ENCODE results near the gene ACADS. TPM values are rescaled to one million over a fixed set of nuclear protein-coding genes. Genes with fewer than 3 reads are reported as not detected.

ACADS gene
- total RNA-seq, 1 donor from 2014 or later, result 8.1 TPM

GRCh38 chr12:120733574-120733973 lies 7.9 kb downstream of the ACADS start:
- Mint-ChIP-seq H3K27me3 (ENCODE audit: unreplicated experiment) (peaks cover 3% of the 10 kb centered on the region), H3K4me1 (ENCODE audit: low read depth, unreplicated experiment) (no peaks in the 10 kb centered on the region), H3K4me3 (ENCODE audit: unreplicated experiment) (no peak overlapping the region), H3K9me3 (ENCODE audit: unreplicated experiment) (peaks cover 5% of the 10 kb centered on the region), H3K27ac (ENCODE audit: unreplicated experiment) (no peak overlapping the region), H3K36me3 (ENCODE audit: unreplicated experiment) (peaks cover 8% of the 10 kb centered on the region)
- no peak for DNase-seq
- no peak for TF ChIP-seq CTCF (IDR thresholded peaks at IDR 0.05; ENCODE audit: partially characterized antibody, unreplicated experiment)

GRCh38 chr12:120734210-120734609 lies 8.6 kb downstream of the ACADS start:
- no peak for DNase-seq
- Mint-ChIP-seq H3K27me3 (ENCODE audit: unreplicated experiment) (peaks cover 3% of the 10 kb centered on the region), H3K4me1 (ENCODE audit: low read depth, unreplicated experiment) (no peaks in the 10 kb centered on the region), H3K9me3 (ENCODE audit: unreplicated experiment) (peaks cover 5% of the 10 kb centered on the region), H3K4me3 (ENCODE audit: unreplicated experiment) (no peak overlapping the region), H3K36me3 (ENCODE audit: unreplicated experiment) (peaks cover 8% of the 10 kb centered on the region), H3K27ac (ENCODE audit: unreplicated experiment) (no peak overlapping the region)
- no peak for TF ChIP-seq CTCF (IDR thresholded peaks at IDR 0.05; ENCODE audit: partially characterized antibody, unreplicated experiment)

GRCh38 chr12:120735181-120735580 lies 9.6 kb downstream of the ACADS start:
- Mint-ChIP-seq H3K36me3 (ENCODE audit: unreplicated experiment) (peaks cover 8% of the 10 kb centered on the region), H3K27ac (ENCODE audit: unreplicated experiment) (no peak overlapping the region), H3K4me3 (ENCODE audit: unreplicated experiment) (no peak overlapping the region), H3K4me1 (ENCODE audit: low read depth, unreplicated experiment) (no peaks in the 10 kb centered on the region), H3K27me3 (ENCODE audit: unreplicated experiment) (peaks cover 3% of the 10 kb centered on the region), H3K9me3 (ENCODE audit: unreplicated experiment) (peaks cover 2% of the 10 kb centered on the region)
- no peak for DNase-seq
- no peak for TF ChIP-seq CTCF (IDR thresholded peaks at IDR 0.05; ENCODE audit: partially characterized antibody, unreplicated experiment)

- Mint-ChIP-seq H3K27me3 (ENCODE audit: unreplicated experiment) (peaks cover 2% of the 10 kb centered on the region), H3K27ac (ENCODE audit: unreplicated experiment) (no peak overlapping the region), H3K4me3 (ENCODE audit: unreplicated experiment) (no peak overlapping the region), H3K9me3 (ENCODE audit: unreplicated experiment) (peaks cover 2% of the 10 kb centered on the region), H3K4me1 (ENCODE audit: low read depth, unreplicated experiment) (no peaks in the 10 kb centered on the region), H3K36me3 (ENCODE audit: unreplicated experiment) (peaks cover 8% of the 10 kb centered on the region)
- DNase-seq, result no peak
- no peak for TF ChIP-seq CTCF (IDR thresholded peaks at IDR 0.05; ENCODE audit: partially characterized antibody, unreplicated experiment)
Observed at GRCh38 chr12:120736404-120737331, 11.0 kb downstream of the ACADS start.

All from glutamatergic neuron (in vitro differentiated cells).